HCEC 1CT (cell line): ENCODE measurements around the gene RTF1.
"Not testable (repeated sequence)": the region's sequence is repeated elsewhere in the genome, so short reads cannot be mapped to it uniquely, and the experiment has no call there.

Experiments used
- DNase-seq: peaks from one replicate; pipeline ENCODE4 v3.0.0-alpha.2; 2017

The RTF1 gene

GRCh38 chr15:41438206-41438605 lies 21.3 kb downstream of the RTF1 start:
- DNase-seq: no peak

DNA sequence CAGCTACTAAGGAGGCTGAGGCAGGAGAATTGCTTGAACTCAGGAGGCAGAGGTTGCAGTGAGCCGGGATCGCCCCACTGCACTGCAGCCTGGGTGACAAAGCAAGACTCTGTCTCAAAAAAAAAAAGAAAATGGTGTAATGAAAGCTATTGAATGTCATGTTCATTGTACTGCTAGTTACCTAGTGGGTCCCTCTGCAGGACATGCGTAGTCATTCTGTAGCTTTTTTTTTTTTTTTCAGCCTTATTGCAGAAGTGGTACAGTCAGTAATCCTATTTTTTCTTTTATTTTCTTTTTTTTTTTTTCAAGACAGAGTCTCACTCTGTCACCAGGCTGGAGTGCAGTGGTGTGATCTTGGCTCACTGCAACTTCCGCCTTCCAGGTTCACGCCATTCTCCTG lies 21.9 kb downstream of the RTF1 start:
- not testable (repeated sequence) for DNase-seq

DNA sequence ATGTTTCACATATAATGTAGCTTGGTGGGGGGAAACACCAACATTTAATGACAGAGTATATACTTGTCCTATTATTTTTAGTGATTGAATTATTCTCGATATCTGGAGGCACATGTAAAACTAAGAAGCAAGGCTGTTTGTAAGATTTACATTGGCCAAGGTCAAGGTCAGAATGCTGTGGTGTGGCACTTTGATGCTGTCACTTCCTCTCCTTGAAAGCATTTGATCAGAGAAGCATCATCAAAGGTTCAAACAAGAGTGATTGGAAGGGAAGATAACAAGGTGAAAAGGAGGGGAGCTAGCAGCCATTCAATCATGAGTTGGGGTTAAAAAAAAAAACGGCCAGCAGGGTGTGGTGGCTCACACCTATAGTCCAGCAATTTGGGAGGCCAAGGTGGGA lies 26.4 kb downstream of the RTF1 start:
- no peak for DNase-seq

- DNase-seq: no peak
Measured at GRCh38 chr15:41445399-41445798, 28.5 kb downstream of the RTF1 start.

- DNase-seq: peak; percentile 11
Measured at GRCh38 chr15:41462084-41462795, 45.3 kb downstream of the RTF1 start.

DNA sequence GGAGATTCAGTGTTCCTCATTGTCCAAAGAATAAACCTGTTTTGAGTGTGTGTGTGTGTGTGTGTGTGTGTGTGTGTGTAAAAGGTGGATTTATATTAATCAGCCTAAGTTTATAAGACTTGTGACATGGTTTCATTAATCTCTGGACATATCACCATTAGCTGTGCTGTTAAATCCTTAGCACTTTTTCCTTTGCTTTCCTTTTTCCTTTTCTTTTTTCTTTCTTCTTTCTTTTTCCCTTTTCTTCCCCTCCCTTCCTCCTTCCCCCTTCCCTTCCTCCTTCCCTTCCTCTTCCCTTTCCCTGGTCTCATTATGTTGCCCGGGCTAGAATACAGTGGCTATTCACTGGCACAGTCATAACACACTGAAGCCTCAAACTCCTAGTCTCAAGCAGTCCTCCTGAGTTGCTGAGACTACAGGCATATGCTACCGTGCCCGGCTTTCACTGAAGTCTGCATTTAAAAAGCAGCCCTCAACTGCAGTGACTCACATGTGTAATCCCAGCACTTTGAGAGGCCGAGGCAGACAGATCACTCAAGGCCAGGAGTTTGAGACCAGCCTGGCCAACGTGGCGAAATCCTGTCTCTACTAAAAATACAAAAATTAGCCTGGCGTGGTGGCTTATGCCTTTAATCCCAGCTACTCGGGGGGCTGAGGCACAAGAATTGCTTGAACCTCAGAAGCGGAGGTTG lies 48.1 kb downstream of the RTF1 start:
- DNase-seq: no peak

- DNase-seq: peak; percentile 58
Measured at GRCh38 chr15:41465822-41466421, 49.0 kb downstream of the RTF1 start.

- no peak for DNase-seq
Measured at GRCh38 chr15:41466711-41467110, 49.8 kb downstream of the RTF1 start.

DNA sequence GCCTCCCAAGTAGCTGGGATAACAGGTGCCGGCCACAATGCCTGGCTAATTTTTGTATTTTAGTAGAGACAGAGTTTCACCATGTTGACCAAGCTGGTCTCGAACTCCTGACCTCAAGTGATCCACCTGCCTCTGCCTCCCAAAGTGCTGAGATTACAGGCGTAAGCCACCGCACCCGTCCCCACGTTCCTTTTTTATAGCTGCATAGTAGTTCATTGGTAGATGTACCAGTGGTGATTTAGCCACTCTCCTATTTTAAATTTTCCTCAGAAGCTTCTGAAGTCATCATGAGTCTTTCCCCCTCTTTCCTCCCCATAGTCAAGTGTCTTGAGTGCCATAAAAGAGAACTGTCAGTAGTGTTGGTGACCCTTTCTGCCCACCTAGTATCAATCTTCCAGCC lies 52.7 kb downstream of the RTF1 start:
- DNase-seq: not testable (repeated sequence)

GRCh38 chr15:41473418-41473817 lies 56.5 kb downstream of the RTF1 start:
- DNase-seq: no peak

GRCh38 chr15:41474436-41474835 lies 57.5 kb downstream of the RTF1 start:
- DNase-seq: no peak

- DNase-seq: no peak
Measured at GRCh38 chr15:41474941-41475340, 58.0 kb downstream of the RTF1 start.

GRCh38 chr15:41476416-41477048 lies 59.6 kb downstream of the RTF1 start:
- no peak for DNase-seq

DNA sequence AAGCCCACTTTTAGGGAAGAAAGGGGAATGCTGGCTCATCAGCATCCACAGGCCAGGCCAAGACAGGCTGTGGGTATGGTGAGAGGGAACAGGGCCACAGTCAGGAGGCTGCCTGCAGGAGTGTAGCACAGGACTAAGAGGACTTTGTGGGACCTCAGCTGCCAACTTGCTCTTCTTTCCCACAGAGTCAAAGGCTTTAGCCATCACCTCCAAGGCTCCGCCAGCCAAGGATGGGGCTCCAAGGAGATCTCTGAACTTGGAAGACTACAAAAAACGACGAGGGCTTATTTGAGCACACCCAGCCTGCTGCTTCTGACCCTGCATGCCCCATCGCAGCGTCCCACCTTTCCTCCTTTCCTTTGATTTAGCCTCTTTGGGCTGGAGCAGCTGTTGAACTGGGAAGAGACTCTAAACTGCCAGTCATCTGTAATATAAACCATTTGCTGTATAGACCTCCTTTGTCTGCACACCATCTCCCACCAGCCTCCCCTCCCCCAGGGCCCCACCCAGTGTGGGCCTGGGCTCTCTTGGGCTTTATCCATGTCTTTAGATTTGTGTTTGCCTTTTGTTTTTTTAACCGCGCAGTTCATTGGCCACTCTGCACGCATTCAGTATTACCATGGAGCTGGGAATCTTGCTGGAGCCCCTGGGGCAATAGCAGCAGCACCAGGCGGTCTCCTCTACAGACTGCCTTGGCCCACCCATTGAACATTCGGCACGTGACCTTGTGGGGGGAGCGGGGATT lies 63.7 kb downstream of the RTF1 start:
- DNase-seq: no peak

DNA sequence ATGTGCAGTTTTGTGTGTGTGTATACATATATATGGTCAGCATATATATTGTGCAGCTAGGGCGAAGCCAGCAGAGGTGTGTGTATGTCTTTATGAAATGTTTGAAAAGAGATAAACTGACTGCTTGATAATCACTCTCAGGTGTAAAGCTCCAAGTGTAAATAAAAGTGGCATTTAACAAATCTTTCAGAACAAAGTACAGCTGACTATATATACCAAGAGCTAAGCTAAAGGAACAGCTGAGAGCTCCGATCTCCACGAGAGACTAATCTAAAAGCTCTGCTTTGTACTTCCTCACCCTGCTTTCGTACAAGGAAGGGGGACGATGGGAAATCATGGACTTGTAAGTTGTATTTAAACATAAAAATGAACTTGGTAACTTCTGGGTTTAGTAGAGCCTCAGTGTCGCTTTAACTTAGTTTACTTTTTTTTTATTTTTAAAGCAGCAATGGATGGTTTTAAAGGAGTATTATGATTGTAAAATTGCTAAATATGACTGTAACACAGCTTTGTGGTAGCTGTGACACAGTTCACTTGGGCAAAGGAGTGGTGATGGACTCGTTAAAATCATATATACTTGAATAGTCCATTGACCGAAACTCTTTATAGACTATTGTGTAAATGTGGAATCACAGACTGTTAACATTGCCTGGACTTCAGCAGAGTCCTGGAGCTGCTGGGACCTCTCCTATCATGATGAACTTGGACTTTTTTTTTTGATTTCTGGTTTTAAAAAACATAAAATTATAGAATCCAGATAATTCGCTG lies 65.4 kb downstream of the RTF1 start:
- no peak for DNase-seq

- DNase-seq: no peak
Measured at GRCh38 chr15:41483115-41483514, 66.2 kb downstream of the RTF1 start.

DNA sequence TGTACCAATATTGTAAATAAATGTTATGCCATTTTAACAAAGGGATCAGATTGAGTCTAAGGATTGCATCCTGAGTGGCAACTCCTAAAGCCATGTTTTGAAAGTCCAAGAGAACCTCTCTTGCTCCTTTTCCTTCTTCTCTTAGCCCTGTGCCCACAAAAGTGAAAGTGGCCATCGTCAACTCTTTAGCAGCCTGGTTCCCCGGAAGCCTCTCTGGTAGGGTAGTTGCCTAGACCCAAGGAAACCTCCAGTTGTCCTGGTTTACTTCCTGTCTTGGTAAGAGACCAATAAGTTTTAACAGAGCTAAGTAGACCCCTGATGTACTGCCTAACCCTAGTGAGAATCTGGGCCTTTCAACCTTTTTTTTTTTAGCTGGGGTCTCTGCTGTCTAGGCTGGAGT lies 66.6 kb downstream of the RTF1 start:
- DNase-seq: no peak

DNA sequence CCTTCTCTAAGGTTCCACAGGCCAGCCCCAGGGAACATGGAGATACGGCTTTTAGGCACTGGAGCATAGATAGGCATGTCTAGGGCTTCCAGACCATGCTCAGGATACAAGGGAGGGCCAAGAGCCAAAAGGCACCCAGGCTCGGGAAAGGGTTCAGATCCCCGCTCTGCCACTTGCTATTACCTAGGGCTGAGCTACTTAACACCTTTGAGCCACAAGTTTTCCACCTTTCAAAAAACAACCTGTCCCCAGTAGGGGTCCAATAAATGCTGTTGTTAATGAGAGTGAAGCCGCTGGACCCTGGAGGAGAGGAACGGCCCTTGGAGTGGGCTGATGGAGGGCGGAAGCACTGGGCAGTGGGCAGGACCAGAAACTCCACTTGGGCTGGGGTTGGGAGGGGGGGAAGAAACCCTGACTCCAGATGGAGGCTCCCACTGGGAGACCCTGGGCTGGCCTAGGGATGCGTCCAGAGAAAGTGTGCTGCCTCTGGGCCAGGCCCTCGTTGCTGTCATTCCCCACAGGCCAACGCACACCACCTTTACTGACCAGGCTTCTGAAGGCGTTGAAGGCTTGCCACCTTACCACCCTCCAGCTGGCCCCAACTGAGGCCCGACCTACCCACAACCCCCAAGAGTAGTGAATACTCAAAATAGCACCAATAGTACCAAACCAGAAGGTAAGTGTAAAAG lies 68.2 kb downstream of the RTF1 start:
- DNase-seq: no peak

GRCh38 chr15:41486286-41486685 lies 69.4 kb downstream of the RTF1 start:
- no peak for DNase-seq

DNA sequence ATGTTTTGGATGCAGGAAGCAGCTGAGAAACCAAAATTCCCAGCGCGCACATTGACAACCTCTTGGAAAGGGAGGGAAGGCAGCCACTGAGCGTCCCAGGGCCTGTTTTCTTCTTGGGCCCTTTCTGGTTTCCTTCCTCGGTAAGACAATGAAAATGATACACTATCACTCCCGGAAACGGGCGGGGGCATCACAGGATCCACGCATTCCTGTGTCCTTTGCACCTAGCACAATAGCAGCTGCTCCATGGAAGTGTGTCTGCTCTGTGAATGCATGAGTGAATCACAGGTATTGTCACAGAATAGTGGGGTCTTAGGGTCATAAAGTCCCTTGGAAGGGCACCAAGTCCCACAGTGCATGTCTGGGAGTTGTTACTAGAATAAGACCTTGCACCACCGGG lies 70.5 kb downstream of the RTF1 start:
- DNase-seq: no peak

DNA sequence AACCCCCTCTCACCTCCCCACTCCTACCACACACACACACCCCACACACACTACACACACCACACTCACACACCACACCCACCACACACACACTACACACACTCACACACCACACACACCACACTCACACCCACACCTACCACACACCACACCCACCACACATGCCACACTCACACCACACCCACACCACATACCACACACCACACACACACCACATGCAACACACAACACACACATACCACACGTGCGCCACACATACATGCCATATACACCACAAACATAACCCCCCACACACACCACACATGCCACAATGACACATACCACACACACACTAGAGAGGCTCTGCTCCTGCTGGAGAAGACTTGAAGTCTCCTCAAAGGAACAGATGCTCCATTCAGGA lies 70.9 kb downstream of the RTF1 start:
- DNase-seq: no peak

- no peak for DNase-seq
Measured at GRCh38 chr15:41489641-41490040, 72.7 kb downstream of the RTF1 start.
